Epidermal melanocyte (primary cell): ENCODE results near the gene GPC6.

Source experiments
- DNase-seq: peaks from one replicate; pipeline ENCODE4 v3.0.0; 2011; ENCODE audit warnings: low spot score; ENCODE audit not compliant: insufficient read length

GPC6 gene

DNA sequence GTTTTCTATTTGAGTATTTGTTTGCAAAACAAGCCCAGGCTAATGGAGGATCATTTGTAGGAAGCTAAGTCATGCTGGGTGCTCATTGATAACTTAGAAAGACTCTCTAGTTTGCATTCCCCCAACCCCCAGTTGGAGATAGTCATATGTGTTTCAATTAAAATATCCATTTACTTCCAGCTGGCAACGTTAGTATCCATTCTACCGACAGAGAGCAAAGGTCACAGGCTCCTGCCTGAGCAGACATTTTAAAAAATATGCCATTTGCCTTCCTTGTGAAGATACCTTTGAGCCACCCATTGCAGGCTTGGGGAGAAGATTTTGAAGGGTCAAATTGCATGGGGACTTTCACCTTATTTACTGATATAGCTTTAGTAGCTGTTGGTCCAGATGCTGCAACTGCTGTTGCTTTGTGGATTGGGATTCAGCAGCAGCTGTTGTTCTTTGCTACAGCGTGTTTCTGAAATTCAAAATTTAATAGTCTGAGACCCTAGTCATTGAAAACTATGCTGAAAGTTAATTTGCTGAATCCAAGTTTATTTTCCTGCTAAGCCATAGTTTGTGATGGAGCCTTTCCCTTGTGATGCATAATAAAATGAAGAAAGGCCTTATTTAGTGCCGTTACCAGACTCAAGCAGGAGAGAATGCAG, 335.1 kb downstream of the GPC6 start:
- no peak for DNase-seq

DNA sequence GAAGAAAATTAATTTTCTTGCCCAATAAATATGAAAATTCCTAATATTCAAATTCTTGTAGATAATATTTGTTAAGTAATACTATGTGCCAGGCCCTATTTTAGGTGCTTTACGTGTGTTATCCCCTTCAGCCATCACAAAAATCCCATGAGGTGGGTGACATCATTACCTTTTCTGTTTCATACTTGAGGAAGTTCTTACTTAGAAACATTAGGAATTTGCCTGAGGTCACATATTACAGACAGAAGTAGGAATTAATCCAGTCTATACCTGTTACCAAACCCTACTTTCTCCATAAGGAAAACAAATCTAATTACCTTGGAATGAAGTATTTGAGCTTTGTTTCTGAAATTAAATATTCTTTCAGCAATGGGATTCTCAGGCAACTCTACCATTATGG, 336.1 kb downstream of the GPC6 start:
- DNase-seq, result no peak

DNA sequence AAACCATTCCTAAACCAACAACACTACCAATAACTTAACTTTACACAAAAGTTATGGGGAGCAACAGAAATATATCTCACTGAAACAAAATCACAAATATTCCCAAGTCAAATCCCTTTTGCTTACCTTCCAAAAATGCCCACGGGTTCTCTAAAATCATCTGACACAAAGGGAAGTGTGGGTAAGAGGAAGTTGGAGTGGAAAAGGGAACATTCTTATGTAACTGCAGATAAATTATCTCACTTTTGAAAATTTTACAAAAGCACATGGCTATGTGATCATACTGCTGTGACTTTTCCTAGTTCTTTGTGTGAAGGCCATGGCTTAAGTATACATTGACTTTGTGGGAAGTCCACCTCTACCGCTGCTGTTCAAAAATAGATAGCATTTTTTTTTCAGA, 350.5 kb downstream of the GPC6 start:
- no peak for DNase-seq

DNA sequence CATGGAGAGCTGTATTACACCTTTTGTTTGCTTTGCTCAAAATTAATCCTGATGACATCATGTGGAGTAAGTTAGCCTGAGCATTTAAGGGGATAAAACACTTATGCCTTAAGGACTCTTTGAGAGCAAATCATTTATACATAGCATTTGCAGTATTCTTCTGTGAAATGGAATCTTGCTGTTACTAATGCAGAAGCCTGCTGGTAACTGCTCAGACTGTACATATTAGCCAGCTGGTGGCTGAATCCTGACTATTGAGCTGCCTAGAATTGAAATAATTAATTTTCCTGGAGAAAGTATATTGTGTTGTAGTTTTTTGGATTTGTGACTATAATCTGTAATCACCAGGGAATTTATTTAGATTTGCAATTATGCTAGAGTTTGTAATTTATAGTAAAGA, 363.2 kb downstream of the GPC6 start:
- no peak for DNase-seq

DNA sequence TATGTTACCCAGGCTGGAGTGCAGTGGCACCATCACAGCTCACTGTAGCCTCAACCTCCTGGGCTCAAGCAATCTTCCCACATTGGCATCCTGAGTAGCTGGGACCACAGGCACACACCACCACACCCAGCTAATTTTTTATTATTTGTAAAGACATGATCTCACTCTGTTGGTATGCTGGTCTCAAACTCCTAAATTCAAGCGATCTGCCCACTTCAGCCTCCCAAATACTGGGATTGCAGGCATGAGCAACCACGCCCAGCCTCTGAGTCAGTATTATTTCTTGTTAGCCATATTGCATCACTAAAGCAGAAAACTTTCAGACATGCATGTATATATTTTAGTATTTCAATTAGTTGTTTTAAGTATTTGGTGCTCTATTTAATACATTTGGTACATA, 376.4 kb downstream of the GPC6 start:
- no peak for DNase-seq

- no peak for DNase-seq
Observed at GRCh38 chr13:93614776-93615175, 388.2 kb downstream of the GPC6 start.

DNA sequence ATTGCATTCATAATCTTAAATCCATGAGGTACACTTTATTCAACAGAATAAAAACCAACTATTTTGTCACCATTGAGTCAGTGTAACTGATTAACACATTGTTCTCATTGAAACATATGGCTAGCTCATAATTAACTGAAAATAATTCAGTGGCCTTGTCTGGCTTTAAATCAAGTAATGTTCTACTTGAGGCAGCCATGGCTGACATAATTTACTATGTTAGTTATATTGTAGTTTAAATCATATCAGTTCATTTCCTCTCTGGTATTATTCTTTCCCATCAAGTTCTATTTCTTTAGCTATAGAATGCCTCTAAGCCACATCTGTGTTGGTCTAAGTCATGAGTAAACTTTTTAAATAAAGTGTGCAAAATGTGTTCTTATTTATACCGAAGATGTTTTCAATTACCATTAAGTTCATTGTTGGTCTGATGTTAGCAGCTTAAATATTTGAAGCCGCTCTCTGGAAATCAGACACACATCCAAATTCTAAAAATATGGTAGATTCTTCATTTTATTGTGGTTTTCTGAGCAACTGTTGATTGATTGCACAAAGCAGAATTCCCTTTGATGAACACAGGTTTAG, 393.7 kb downstream of the GPC6 start:
- no peak for DNase-seq

DNA sequence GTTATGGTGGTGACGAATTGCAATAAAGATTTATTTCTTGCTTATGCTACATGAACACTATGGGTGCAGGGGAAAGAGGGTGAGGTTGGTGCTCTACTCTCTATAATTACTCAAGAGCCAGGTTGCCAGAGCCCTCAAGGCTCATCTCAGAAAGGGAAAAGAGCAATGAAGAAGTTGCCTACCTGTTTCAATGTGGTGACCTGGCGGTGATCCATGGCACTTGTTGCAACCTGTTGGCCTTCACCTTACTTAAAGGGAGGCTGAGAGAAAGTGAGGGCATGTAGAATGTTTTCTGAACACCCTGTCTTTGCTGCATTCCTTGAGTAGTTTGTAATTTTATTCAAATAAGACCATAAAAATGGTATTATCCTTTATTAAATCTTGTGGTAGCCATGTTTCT, 394.4 kb downstream of the GPC6 start:
- DNase-seq, result no peak

- no peak for DNase-seq
Observed at GRCh38 chr13:93621966-93622365, 395.4 kb downstream of the GPC6 start.

DNA sequence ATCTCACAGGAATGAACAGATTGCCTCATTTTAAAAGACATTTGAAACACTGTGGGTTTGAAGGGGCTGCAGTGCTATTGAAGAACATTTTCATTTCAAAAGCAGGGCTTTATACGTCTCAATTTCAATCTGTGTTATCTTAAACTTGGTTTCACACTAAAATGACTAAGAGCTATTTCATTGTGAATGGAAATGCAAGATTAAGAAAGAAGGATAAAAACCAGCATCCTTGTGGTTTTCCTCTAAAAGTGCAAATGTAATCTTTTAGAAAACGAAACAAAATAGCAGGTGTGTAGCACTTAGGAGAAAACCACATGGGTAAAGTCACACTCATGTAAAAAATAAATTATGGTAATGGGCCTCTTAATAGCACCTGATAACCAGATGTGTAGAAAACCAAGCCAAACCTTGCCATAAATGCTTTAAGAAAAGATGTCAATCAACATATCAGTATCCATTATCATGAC, 397.7 kb downstream of the GPC6 start:
- no peak for DNase-seq

- no peak for DNase-seq
Observed at GRCh38 chr13:93625536-93625935, 398.9 kb downstream of the GPC6 start.

DNA sequence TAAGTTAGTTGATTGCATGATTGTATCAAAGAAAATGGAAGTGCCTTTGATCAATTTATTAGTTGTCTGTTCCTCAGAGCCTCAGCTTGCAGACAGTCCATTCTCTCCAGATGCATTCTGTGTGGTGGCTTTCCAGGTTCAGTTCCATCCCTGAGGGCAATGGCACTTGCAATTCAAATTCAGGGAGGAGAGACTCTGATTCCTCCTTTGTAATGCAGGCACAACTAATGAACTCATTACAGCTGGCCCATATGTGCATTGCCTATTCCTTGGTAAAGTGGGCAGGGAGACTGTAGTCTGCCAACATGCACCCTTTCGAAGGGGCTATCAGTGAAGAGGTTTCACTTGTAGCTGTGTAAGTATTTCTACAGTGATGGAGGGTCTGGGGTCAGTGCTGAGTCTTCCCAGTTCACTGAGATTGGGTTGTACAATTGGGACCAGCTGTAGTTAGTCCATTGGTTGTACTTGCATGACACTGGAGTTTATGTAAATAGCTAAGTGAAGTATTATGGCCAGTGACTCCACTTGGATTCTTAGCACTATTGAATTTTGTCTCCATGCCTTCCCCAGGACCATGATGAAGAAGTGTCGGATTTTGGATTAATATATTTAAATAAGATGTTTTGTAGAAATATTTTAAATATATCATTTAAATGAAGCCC, 401.7 kb downstream of the GPC6 start:
- DNase-seq, result no peak

- DNase-seq, result no peak
Observed at GRCh38 chr13:93635616-93636032, 409.0 kb downstream of the GPC6 start.

- no peak for DNase-seq
Observed at GRCh38 chr13:93637852-93638251, 411.2 kb downstream of the GPC6 start.

DNA sequence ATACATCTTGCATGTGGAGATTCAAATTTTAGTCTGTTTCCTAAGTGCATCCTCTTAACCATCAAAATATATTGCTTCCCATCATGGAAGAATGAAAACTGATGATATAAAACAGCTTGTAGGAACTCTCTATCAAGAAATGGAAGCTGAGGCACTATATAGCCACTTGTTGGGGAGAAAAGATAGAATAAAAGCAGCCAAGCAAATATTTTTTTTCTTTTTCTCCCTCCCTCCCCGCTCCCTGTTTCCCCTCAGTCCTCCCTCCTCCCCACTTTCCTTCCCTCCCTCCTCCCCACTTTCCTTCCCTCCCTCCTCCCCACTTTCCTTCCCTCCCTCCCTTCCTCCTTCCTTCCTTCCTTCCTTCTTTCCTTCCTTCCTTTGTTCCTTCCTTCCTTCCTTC, 413.8 kb downstream of the GPC6 start:
- no peak for DNase-seq

GRCh38 chr13:93646245-93646644, 419.6 kb downstream of the GPC6 start:
- DNase-seq, result no peak

- DNase-seq, result no peak
Observed at GRCh38 chr13:93649496-93649895, 422.9 kb downstream of the GPC6 start.

DNA sequence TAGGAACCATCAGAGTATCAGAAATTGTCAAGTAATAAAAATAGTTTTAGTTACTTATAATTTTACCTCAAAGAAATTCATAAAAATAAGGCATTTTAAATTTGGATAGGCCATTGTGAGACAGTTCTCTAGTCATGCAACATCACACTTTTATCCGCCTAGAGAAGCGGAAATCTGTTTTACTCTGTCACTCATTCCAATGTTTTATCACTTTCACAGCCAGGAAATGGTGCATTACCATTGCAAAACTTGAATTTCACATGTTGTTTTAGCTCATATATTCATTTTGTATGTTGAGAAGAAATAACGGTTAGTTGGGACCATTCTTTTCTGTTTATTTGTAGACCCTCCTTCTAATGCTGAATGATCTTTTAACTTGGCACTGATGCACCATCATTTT, 427.2 kb downstream of the GPC6 start:
- DNase-seq, result no peak

DNA sequence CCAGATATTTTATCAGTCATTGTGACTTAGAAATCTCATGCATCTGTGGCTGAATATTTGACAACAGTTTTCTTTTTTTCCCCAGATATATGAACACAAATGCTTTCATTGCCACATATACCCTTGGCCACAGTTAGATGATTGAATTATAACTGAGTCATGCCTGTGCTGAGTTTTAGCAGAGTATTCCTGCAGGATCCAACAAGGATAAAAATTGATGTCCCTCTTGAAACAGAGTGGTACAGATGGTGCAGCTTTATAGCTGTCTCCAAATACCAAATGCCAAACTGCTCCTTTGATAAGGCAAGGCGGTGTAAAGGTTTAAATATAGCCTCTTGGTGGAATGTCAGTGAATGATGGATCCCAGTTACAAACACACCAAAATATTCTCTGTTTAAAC, 428.5 kb downstream of the GPC6 start:
- no peak for DNase-seq

GRCh38 chr13:93660391-93661063, 433.9 kb downstream of the GPC6 start:
- no peak for DNase-seq

- DNase-seq, result no peak
Observed at GRCh38 chr13:93670866-93671265, 444.3 kb downstream of the GPC6 start.

DNA sequence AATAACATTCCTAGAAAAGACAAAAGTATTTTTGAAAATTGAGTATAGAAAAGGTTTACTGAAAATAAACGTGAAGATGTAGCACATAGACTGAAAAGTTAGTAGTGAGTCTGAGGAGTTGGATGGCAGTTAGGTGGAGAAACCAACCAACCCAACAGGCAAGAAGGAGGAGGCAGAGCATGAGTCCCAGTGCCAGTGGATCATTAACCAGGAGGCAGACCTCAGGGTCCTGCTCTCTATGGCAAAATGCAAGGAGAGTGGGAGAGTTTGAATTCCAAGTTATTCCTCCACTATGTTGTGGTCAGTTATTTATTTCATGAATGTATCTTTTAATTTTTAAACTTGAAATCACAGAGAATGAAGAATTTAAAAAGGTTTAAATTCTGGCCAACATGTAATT, 446.4 kb downstream of the GPC6 start:
- no peak for DNase-seq
